Neuronal stem cell (in vitro differentiated cells): Measurements from ENCODE around the gene SLC19A1.
A peak's percentile ranks its signal among the peaks of the same experiment; 100 is the strongest.

Experiments used
- DNase-seq: peaks from one replicate; pipeline ENCODE4 v3.0.0-alpha.2; 2013; ENCODE audit warnings: low spot score
- H2AFZ ChIP-seq: one replicate; pipeline ENCODE4 v1.6.1; 2013; ENCODE audit warnings: mild to moderate bottlenecking, low read length, inconsistent platforms
- H2AK5ac ChIP-seq: 2 replicates; pipeline ENCODE4 v1.6.1; 2013; ENCODE audit warnings: low read depth, mild to moderate bottlenecking, inconsistent platforms, low read length, moderate library complexity, mixed read lengths
- H2BK120ac ChIP-seq: 2 replicates; pipeline ENCODE4 v1.6.1; 2013; ENCODE audit warnings: low read depth, mild to moderate bottlenecking, inconsistent platforms, low read length, moderate library complexity, mixed read lengths
- H2BK12ac ChIP-seq: one replicate; pipeline ENCODE4 v1.6.1; 2013; ENCODE audit warnings: low read length, inconsistent platforms
- H2BK15ac ChIP-seq: 2 replicates; pipeline ENCODE4 v1.6.1; 2013; ENCODE audit warnings: mild to moderate bottlenecking, low read length, inconsistent platforms, mixed read lengths
- H2BK5ac ChIP-seq: one replicate; pipeline ENCODE4 v1.6.1; 2013; ENCODE audit warnings: inconsistent platforms, mild to moderate bottlenecking, low read length, moderate library complexity
- H3K14ac ChIP-seq: one replicate; pipeline ENCODE4 v1.6.1; 2013; ENCODE audit warnings: low read length, inconsistent platforms
- H3K18ac ChIP-seq: 2 replicates; pipeline ENCODE4 v1.6.1; 2013; ENCODE audit warnings: low read length, inconsistent platforms
- H3K23ac ChIP-seq: 2 replicates; pipeline ENCODE4 v1.6.1; 2013; ENCODE audit warnings: low read depth, mild to moderate bottlenecking, mixed read lengths, low read length, inconsistent platforms; ENCODE audit not compliant: poor library complexity
- H3K27ac ChIP-seq: replicated peaks from 3 replicates; pipeline ENCODE4 v1.5.1; 2013; ENCODE audit warnings: low read length, inconsistent platforms
- H3K27me3 ChIP-seq, 3 experiments: 2 replicates each; pipeline ENCODE4 v1.6.1; 2013; ENCODE audit warnings: low read length in 3 of 3, mild to moderate bottlenecking in 2 of 3, inconsistent platforms in 1 of 3, low read depth in 1 of 3, mixed read lengths in 1 of 3, moderate library complexity in 1 of 3; ENCODE audit not compliant: control insufficient read depth in 3 of 3, insufficient read depth in 3 of 3
- H3K36me3 ChIP-seq, 2 donors: replicated peaks in 1 of 2; 2 replicates each; pipeline ENCODE4 v1.6.1; 2013; ENCODE audit warnings: low read length in 2 of 2; ENCODE audit not compliant: control insufficient read depth in 2 of 2, insufficient read depth in 2 of 2
- H3K4ac ChIP-seq: 2 replicates; pipeline ENCODE4 v1.6.1; 2013; ENCODE audit warnings: inconsistent platforms, mild to moderate bottlenecking, low read length, moderate library complexity
- H3K4me1 ChIP-seq, 2 donors: 1 replicate in 1 of 2; 2 replicates in 1 of 2; pipeline ENCODE4 v1.6.1; 2013; ENCODE audit warnings: low read length in 2 of 2, low read depth in 1 of 2; ENCODE audit not compliant: control insufficient read depth in 2 of 2, insufficient read depth in 1 of 2
- H3K4me2 ChIP-seq: one replicate; pipeline ENCODE4 v1.6.1; 2013; ENCODE audit warnings: mild to moderate bottlenecking, low read length, inconsistent platforms; ENCODE audit not compliant: insufficient read depth, poor library complexity, severe bottlenecking
- H3K4me3 ChIP-seq, 2 donors: 2 replicates each; pipeline ENCODE4 v1.5.1; 2013; ENCODE audit warnings: low read length in 2 of 2, mild to moderate bottlenecking in 2 of 2, inconsistent platforms in 1 of 2, moderate library complexity in 1 of 2
- H3K79me1 ChIP-seq: one replicate; pipeline ENCODE4 v1.6.1; 2013; ENCODE audit warnings: low read depth, mild to moderate bottlenecking, inconsistent platforms, low read length, moderate library complexity
- H3K9ac ChIP-seq: one replicate; pipeline ENCODE4 v1.6.1; 2013; ENCODE audit warnings: mild to moderate bottlenecking, low read depth, low read length, inconsistent platforms; ENCODE audit not compliant: poor library complexity
- H3K9me3 ChIP-seq, 2 donors: replicated peaks in 1 of 2; 2 replicates each; pipeline versions ENCODE3 to v1.6.1; 2013; ENCODE audit warnings: low read length in 2 of 2, mild to moderate bottlenecking in 2 of 2, inconsistent platforms in 1 of 2, low read depth in 1 of 2, mixed read lengths in 1 of 2, moderate library complexity in 1 of 2; ENCODE audit not compliant: control insufficient read depth in 2 of 2, insufficient read depth in 1 of 2
- H4K8ac ChIP-seq: one replicate; pipeline ENCODE4 v1.6.1; 2013; ENCODE audit warnings: low read depth, mild to moderate bottlenecking, inconsistent platforms, low read length, moderate library complexity
- H4K91ac ChIP-seq: one replicate; pipeline ENCODE4 v1.6.1; 2013; ENCODE audit warnings: low read length, low read depth, mild to moderate bottlenecking, inconsistent platforms; ENCODE audit not compliant: poor library complexity
- WGBS, 2 donors: extraction: QIAGEN DNeasy Blood & Tissue Kit; methylation state at CpG; one replicate each; pipeline ENCODE4 v1.1.7; 2013; ENCODE audit warnings: missing lambda C conversion rate in 2 of 2, mixed read lengths in 1 of 2; ENCODE audit not compliant: insufficient read length in 2 of 2, insufficient replicate concordance in 1 of 2; ENCODE audit errors: extremely low coverage in 2 of 2; 5-methylcytosine and 5-hydroxymethylcytosine counted together

Gene SLC19A1

GRCh38 chr21:45449658-45450422 is 92.4 kb downstream of the SLC19A1 start:
- Histone ChIP-seq H3K9ac (no peak overlapping the region), H3K4me3 (no peak overlapping the region), H2BK15ac (no peak overlapping the region), H2BK5ac (no peak overlapping the region), H3K4me1 (peaks cover 0 to 8% of the 10 kb centered on the region in 2 donors), H4K91ac (no peak overlapping the region), H2AK5ac (no peak overlapping the region), H3K27me3 (no peaks in the 10 kb centered on the region), H3K79me1 (peaks cover 10% of the 10 kb centered on the region), H3K9me3 (peaks cover 5 to 14% of the 10 kb centered on the region in 2 donors), H4K8ac (no peak overlapping the region), H3K27ac (no peak overlapping the region), H3K18ac (peak overlapping the region; percentile 21), H2AFZ (no peak overlapping the region), H3K23ac (no peak overlapping the region), H3K36me3 (peaks cover 0 to 7% of the 10 kb centered on the region in 2 donors), H2BK120ac (no peak overlapping the region), H2BK12ac (no peak overlapping the region), H3K4ac (no peak overlapping the region), H3K14ac (no peak overlapping the region), H3K4me2 (no peak overlapping the region)
- no peak for DNase-seq
- no CpG with 5 or more reads among the region's 22 CpGs for WGBS, 2 donors

GRCh38 chr21:45448810-45449657 is 93.2 kb downstream of the SLC19A1 start:
- H3K36me3 ChIP-seq = peaks cover 0 to 7% of the 10 kb centered on the region in 2 donors
- no peak overlapping the region for H2AK5ac ChIP-seq
- no peak overlapping the region for H2BK120ac ChIP-seq
- H3K4ac ChIP-seq = no peak overlapping the region
- no peak overlapping the region for H4K8ac ChIP-seq
- H2BK12ac ChIP-seq = no peak overlapping the region
- H3K14ac ChIP-seq = no peak overlapping the region
- H2BK5ac ChIP-seq = no peak overlapping the region
- H3K9ac ChIP-seq = no peak overlapping the region
- H3K4me1 ChIP-seq = peaks cover 0 to 6% of the 10 kb centered on the region in 2 donors
- no peaks in the 10 kb centered on the region for H3K27me3 ChIP-seq
- WGBS, 2 donors = no CpG with 5 or more reads among the region's 28 CpGs
- H3K4me2 ChIP-seq = no peak overlapping the region
- no peak overlapping the region for H3K27ac ChIP-seq
- H4K91ac ChIP-seq = no peak overlapping the region
- no peak overlapping the region for H2AFZ ChIP-seq
- H3K23ac ChIP-seq = peak overlapping the region; percentile 34
- peaks cover 5 to 16% of the 10 kb centered on the region in 2 donors for H3K9me3 ChIP-seq
- H2BK15ac ChIP-seq = no peak overlapping the region
- DNase-seq = no peak
- H3K79me1 ChIP-seq = peaks cover 10% of the 10 kb centered on the region
- H3K18ac ChIP-seq = no peak overlapping the region
- H3K4me3 ChIP-seq = no peak overlapping the region

GRCh38 chr21:45448283-45448809 is 93.9 kb downstream of the SLC19A1 start:
- H3K27ac ChIP-seq = no peak overlapping the region
- peaks cover 8% of the 10 kb centered on the region for H3K79me1 ChIP-seq
- H3K4me1 ChIP-seq = peaks cover 0 to 3% of the 10 kb centered on the region in 2 donors
- H4K91ac ChIP-seq = no peak overlapping the region
- no peak overlapping the region for H2BK120ac ChIP-seq
- no peak overlapping the region for H2BK15ac ChIP-seq
- H4K8ac ChIP-seq = no peak overlapping the region
- H3K4me3 ChIP-seq = peak overlapping the region in 1 of 2 donors; percentile 32
- no peak overlapping the region for H3K4ac ChIP-seq
- H3K9ac ChIP-seq = no peak overlapping the region
- no CpG with 5 or more reads among the region's 20 CpGs for WGBS, 2 donors
- no peaks in the 10 kb centered on the region for H3K27me3 ChIP-seq
- DNase-seq = no peak
- H3K36me3 ChIP-seq = peaks cover 0 to 7% of the 10 kb centered on the region in 2 donors
- H2BK12ac ChIP-seq = no peak overlapping the region
- H2AFZ ChIP-seq = no peak overlapping the region
- no peak overlapping the region for H3K4me2 ChIP-seq
- no peak overlapping the region for H3K18ac ChIP-seq
- peak overlapping the region; percentile 34 for H3K23ac ChIP-seq
- H2AK5ac ChIP-seq = no peak overlapping the region
- no peak overlapping the region for H3K14ac ChIP-seq
- peaks cover 5 to 20% of the 10 kb centered on the region in 2 donors for H3K9me3 ChIP-seq
- H2BK5ac ChIP-seq = no peak overlapping the region
